Brain microvascular endothelial cell (primary cell): ENCODE data around the gene TIAM2.

Source experiments
- DNase-seq: peaks from one replicate; pipeline ENCODE4 v3.0.0-alpha.2; 2020
- H3K27ac ChIP-seq: fragments of 250-450 bp; sonication (Bioruptor Pico); 2 replicates; pipeline ENCODE4 v1.5.1; 2020; ENCODE audit warnings: mild to moderate bottlenecking, moderate library complexity
- H3K27me3 ChIP-seq: fragments of 250-450 bp; sonication (Bioruptor Pico); replicated peaks from 2 replicates; pipeline ENCODE4 v1.5.1; 2020; ENCODE audit warnings: mild to moderate bottlenecking
- H3K36me3 ChIP-seq: fragments of 250-450 bp; sonication (Bioruptor Pico); replicated peaks from 2 replicates; pipeline ENCODE4 v1.5.1; 2020; ENCODE audit warnings: mild to moderate bottlenecking
- H3K4me3 ChIP-seq: 2 replicates; pipeline ENCODE4 v1.5.1; 2011; ENCODE audit warnings: low read depth, mild to moderate bottlenecking, control low read depth, low read length, moderate library complexity
- in situ Hi-C: cut with HindIII; loops from 2 replicates; pipeline ENCODE4 v1.10.0; 2017; ENCODE audit warnings: low sequenced_read_pairs, low pct_ligation_motif_present
- TF ChIP-seq, protein P1 (sequence below): IDR thresholded peaks from 2 replicates; pipeline ENCODE4 v1.5.1; 2011; ENCODE audit warnings: low read depth, mild to moderate bottlenecking, moderate library complexity, low read length, control low read depth, inconsistent platforms; ENCODE audit errors: missing control alignments

The TIAM2 gene

DNA sequence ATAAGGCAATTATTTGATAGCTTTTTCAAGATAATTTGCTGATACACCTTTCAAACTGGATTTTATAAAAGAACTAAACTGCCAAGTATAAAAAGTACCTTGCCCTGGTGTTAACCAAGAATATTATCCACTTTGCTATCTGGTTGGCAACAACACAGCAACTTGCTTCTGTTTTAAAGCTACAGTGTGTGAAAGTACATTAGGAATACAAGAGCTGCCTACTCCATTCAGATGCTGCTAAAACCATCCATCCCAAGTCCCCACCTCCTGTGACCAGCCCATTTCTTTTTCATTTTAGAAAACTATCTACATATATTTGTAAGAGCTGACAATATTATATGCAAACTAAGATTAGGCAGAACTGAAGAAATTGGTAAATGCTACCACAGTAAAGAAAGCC is 281.5 kb downstream of the TIAM2 start:
- TF ChIP-seq, protein P1, sequence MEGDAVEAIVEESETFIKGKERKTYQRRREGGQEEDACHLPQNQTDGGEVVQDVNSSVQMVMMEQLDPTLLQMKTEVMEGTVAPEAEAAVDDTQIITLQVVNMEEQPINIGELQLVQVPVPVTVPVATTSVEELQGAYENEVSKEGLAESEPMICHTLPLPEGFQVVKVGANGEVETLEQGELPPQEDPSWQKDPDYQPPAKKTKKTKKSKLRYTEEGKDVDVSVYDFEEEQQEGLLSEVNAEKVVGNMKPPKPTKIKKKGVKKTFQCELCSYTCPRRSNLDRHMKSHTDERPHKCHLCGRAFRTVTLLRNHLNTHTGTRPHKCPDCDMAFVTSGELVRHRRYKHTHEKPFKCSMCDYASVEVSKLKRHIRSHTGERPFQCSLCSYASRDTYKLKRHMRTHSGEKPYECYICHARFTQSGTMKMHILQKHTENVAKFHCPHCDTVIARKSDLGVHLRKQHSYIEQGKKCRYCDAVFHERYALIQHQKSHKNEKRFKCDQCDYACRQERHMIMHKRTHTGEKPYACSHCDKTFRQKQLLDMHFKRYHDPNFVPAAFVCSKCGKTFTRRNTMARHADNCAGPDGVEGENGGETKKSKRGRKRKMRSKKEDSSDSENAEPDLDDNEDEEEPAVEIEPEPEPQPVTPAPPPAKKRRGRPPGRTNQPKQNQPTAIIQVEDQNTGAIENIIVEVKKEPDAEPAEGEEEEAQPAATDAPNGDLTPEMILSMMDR: no peak
- no peak overlapping the region for H3K4me3 ChIP-seq
- H3K27me3 ChIP-seq: no peaks in the 10 kb centered on the region
- in situ Hi-C loops: no loop called here
- H3K27ac ChIP-seq: peak overlapping the region; percentile 48
- DNase-seq: no peak
- H3K36me3 ChIP-seq: no peaks in the 10 kb centered on the region

DNA sequence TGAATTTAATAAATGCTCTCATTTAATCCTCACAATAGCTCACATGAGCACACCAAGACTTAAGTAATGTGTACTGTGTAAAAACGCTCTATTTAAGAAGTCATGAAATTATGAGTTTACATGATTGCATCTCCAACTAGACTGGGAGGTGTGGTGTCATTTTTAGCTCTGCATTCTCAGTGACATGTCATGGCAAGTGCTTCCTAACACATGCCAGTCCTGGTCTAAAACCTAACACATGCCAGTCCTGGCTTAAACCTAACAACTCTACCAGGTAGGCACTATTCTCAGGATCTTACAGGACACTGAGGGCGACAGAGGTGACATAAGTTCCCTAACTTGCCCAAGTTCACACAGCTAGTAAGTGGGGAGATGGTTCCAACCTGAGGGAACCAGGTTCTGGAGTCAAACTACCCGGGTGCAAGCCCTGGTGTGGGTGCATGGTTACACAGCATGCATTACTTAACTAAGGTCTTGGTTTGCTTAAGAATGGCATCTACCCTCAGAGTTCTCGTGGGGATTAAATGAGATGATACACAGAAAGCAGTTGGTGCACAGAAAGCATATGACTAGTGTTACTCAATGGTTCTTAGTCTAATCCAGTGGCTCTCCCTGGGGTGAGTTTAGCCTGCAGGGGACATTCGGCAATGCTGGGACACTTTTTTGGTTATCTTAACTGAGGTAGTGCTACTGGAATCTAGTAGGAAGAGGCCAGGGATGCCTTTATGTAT is 283.4 kb downstream of the TIAM2 start:
- Histone ChIP-seq H3K27me3 (no peaks in the 10 kb centered on the region), H3K36me3 (peaks cover 3% of the 10 kb centered on the region), H3K27ac (no peak overlapping the region), H3K4me3 (no peak overlapping the region)
- TF ChIP-seq, protein P1: no peak
- in situ Hi-C loops: no loop called here
- DNase-seq: no peak

DNA sequence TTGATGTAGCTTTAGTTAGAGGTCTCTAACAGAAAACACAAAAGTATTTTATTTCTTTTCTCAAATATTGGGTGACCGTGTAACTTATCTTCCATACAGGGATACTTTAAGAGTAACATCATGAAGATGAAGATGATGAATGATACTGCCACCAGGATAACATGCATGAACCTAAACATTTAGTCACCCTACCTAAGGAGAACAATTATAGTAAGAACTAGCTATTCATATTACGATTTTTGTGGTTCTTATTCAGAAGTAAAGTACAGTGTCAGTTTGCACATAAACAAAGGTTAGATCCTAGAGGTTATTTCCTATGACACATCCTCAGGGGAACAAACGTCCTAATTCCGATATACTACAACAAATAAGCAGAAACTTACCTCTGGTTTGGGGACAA is 289.7 kb downstream of the TIAM2 start:
- in situ Hi-C loops: no loop called here
- TF ChIP-seq, protein P1: no peak
- no peak overlapping the region for H3K27ac ChIP-seq
- H3K27me3 ChIP-seq: no peaks in the 10 kb centered on the region
- DNase-seq: no peak
- H3K4me3 ChIP-seq: no peak overlapping the region
- peaks cover 23% of the 10 kb centered on the region for H3K36me3 ChIP-seq

DNA sequence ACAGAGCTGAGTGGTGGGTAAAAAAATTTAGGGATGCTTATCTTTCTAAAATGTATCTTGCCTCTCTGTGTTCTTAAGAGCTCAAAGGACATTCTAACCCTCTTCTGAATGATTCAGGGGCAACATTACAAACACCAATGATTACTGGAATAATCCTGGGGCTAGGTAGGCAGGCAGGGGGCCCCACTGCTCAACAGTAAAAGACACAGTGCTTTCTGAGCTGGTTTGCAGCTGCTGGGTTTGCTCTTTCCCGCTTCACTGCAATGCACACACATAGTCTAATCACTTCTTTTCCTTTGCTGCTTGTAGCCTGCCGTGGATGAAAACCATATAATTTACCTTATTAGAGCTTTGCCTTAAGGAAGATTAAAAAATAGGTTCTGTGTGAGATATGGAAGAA is 292.6 kb downstream of the TIAM2 start:
- TF ChIP-seq, protein P1: no peak
- in situ Hi-C loops: no loop called here
- no peak for DNase-seq
- H3K4me3 ChIP-seq: no peak overlapping the region
- peaks cover 22% of the 10 kb centered on the region for H3K36me3 ChIP-seq
- no peak overlapping the region for H3K27ac ChIP-seq
- no peaks in the 10 kb centered on the region for H3K27me3 ChIP-seq

DNA sequence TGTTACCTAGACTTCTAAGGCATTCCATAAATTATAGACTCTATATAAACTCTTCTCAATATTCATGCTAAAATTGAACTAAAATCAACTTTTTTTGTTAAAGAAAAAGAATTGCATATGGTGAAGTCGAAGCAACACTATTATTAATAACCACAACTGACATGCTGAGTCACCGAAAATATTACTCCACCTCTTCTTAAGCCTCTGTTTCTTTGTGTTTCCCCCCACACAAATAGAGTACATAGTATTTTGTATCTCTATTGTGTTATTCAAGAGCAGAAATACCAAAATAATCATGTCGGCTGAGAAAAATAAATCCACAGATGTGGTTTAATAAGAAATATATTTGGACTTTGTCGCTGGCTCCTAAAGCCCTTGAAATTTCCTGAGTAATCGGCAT is 295.4 kb downstream of the TIAM2 start:
- H3K4me3 ChIP-seq: no peak overlapping the region
- H3K36me3 ChIP-seq: peaks cover 19% of the 10 kb centered on the region
- in situ Hi-C loops: no loop called here
- TF ChIP-seq, protein P1: no peak
- no peak for DNase-seq
- no peaks in the 10 kb centered on the region for H3K27me3 ChIP-seq
- H3K27ac ChIP-seq: no peak overlapping the region

DNA sequence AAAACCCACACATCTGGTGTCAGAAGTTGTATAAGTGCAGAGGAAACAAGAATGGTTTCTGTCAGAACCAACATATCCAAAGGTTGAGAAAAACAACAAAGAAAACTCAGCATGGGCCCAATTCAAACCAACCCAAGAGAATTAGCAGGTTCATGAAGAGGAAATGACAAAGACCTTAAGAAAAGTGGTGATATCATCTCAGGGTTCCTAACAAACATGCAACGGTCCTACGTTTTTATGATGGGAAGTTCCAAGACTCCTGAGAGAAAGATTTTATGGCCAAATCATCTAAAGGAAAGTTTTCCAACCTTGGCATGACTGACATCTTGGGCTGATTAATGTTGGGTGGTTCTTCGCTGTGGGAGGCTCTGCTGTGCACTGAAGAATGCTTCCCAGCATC is 296.2 kb downstream of the TIAM2 start:
- H3K36me3 ChIP-seq: peaks cover 23% of the 10 kb centered on the region
- H3K27me3 ChIP-seq: no peaks in the 10 kb centered on the region
- in situ Hi-C loops: no loop called here
- H3K27ac ChIP-seq: no peak overlapping the region
- no peak for DNase-seq
- TF ChIP-seq, protein P1: no peak
- no peak overlapping the region for H3K4me3 ChIP-seq
